PC-9 (cell line): ENCODE data around the gene FUT8. TPM values are rescaled to one million over a fixed set of nuclear protein-coding genes. Genes with fewer than 3 reads are reported as not detected.

Experiments used
- BruUV-seq: library from RNA; stranded (reverse); fragments of 400-500 nt; replicated peaks from 2 replicates; lab custom pipeline; 2021; lab: Mats Ljungman, UMichigan
- CTCF ChIA-PET: fragments of 300-600 bp; sonication (Branson Sonifier 250); formaldehyde crosslinking; loops from one replicate; lab custom pipeline; 2022; ENCODE audit warnings: antibody characterized with exemption; lab: Charles Lee
- POLR2A ChIA-PET: fragments of 300-600 bp; sonication (Branson Sonifier 250); formaldehyde crosslinking; loops from one replicate; lab custom pipeline; 2022; ENCODE audit warnings: antibody characterized with exemption; ENCODE audit not compliant: unreplicated experiment; lab: Charles Lee
- DNase-seq, 2 experiments: peaks; one replicate each; pipeline versions ENCODE4 v3.0.0 to v3.0.0-alpha.2; 2015 to 2022; ENCODE audit warnings: mixed read lengths in 1 of 2
- H2AFZ ChIP-seq: fragments of 200-600 bp; sonication (generic); 2 replicates; pipeline ENCODE4 v1.8.1; 2017; ENCODE audit warnings: antibody characterized with exemption
- H3F3A ChIP-seq: fragments of 200-600 bp; sonication (generic); 2 replicates; pipeline ENCODE4 v1.8.1; 2017; ENCODE audit warnings: antibody characterized with exemption, mild to moderate bottlenecking, low read depth; ENCODE audit not compliant: insufficient read depth
- H3K27ac ChIP-seq: fragments of 200-600 bp; sonication (generic); 2 replicates; pipeline ENCODE4 v1.6.1; 2016; ENCODE audit warnings: mixed run types
- H3K27me3 ChIP-seq: fragments of 200-600 bp; sonication (generic); 2 replicates; pipeline ENCODE4 v1.6.1; 2016; ENCODE audit warnings: low read depth, mixed run types; ENCODE audit not compliant: insufficient read depth
- H3K36me3 ChIP-seq: fragments of 200-600 bp; sonication (generic); 2 replicates; pipeline ENCODE4 v1.6.1; 2016; ENCODE audit warnings: low read depth, mixed run types
- H3K4me1 ChIP-seq: fragments of 200-600 bp; sonication (generic); replicated peaks from 2 replicates; pipeline ENCODE4 v1.6.1; 2016; ENCODE audit warnings: mixed run types; ENCODE audit not compliant: insufficient read depth
- H3K4me2 ChIP-seq: fragments of 200-600 bp; sonication (generic); 2 replicates; pipeline ENCODE4 v1.6.1; 2017; ENCODE audit warnings: mixed run types
- H3K4me3 ChIP-seq: fragments of 200-600 bp; sonication (generic); 2 replicates; pipeline ENCODE4 v1.6.1; 2016; ENCODE audit warnings: mixed run types
- H3K79me2 ChIP-seq: fragments of 200-600 bp; sonication (generic); 2 replicates; pipeline ENCODE4 v1.6.1; 2017; ENCODE audit warnings: low read depth, mixed run types
- H3K9me2 ChIP-seq: fragments of 200-600 bp; sonication (generic); 2 replicates; pipeline ENCODE4 v1.8.1; 2017; ENCODE audit warnings: mild to moderate bottlenecking; ENCODE audit not compliant: insufficient read depth
- H3K9me3 ChIP-seq: fragments of 200-600 bp; sonication (generic); 2 replicates; pipeline ENCODE4 v1.8.1; 2016; ENCODE audit warnings: low read depth; ENCODE audit not compliant: insufficient read depth
- H4K20me1 ChIP-seq: fragments of 200-600 bp; sonication (generic); 2 replicates; pipeline ENCODE4 v1.8.1; 2017; ENCODE audit not compliant: insufficient read depth
- CTCF ChIP-seq: fragments of 200-600 bp; sonication (generic); conservative IDR thresholded peaks from 2 replicates; pipeline ENCODE4 v1.6.1; 2017; ENCODE audit warnings: mixed run types, antibody characterized with exemption, mild to moderate bottlenecking, moderate library complexity
- EZH2 ChIP-seq: fragments of 200-600 bp; sonication (generic); IDR thresholded peaks from 2 replicates; pipeline ENCODE4 v1.8.0; 2017; ENCODE audit warnings: antibody characterized with exemption, low read depth
- intact Hi-C: fragments of 100-400 bp; cut with micrococcal nuclease; formaldehyde crosslinking; loops from one replicate; pipeline ENCODE4 v1.10.0; 2022; ENCODE audit not compliant: unreplicated experiment
- total RNA-seq: library from RNA; stranded (reverse); gene quantifications from 2 replicates; pipeline ENCODE4 v1.2.3, GENCODE V29; 2021

FUT8 gene
- total RNA-seq, 1 experiment from 2014 or later = 134 TPM

GRCh38 chr14:65622703-65623102 lies 210.2 kb downstream of the FUT8 start:
- Histone ChIP-seq H3K27ac (no peak overlapping the region), H3K9me2 (no peaks in the 10 kb centered on the region), H3K27me3 (no peaks in the 10 kb centered on the region), H4K20me1 (peaks cover 10% of the 10 kb centered on the region; the same call in 1 of the 2 replicates), H3K36me3 (0 out of 2 replicates have a peak, but pooled peaks cover 6% of the 10 kb centered on the region), H3K4me3 (no peak overlapping the region), H3K4me2 (no peak overlapping the region), H2AFZ (no peak overlapping the region), H3K4me1 (no peaks in the 10 kb centered on the region), H3K9me3 (no peaks in the 10 kb centered on the region), H3K79me2 (peaks cover 23% of the 10 kb centered on the region), H3F3A (peaks cover 36% of the 10 kb centered on the region; the same call in 1 of the 2 replicates)
- intact Hi-C loops = no loop called here
- no peak for DNase-seq
- ChIA-PET CTCF (interaction anchor here (0.6 kb wide), 3 partner anchors 219 to 1098 kb away, joined by 3 to 4 read pairs (median 3); no protein-coding TSS in a partner anchor), POLR2A (no interaction called here)
- TF ChIP-seq EZH2 (no peak), CTCF (no peak)
- BruUV-seq = no TSS peak

- no peaks in the 10 kb centered on the region for H3K4me1 ChIP-seq
- ChIA-PET CTCF (no interaction called here), POLR2A (no interaction called here)
- TF ChIP-seq CTCF (no peak), EZH2 (no peak)
- no peak overlapping the region for H3K27ac ChIP-seq
- H3K9me2 ChIP-seq = no peaks in the 10 kb centered on the region
- BruUV-seq = no TSS peak
- H2AFZ ChIP-seq = no peak overlapping the region
- intact Hi-C loops = no loop called here
- peaks cover 10% of the 10 kb centered on the region; the same call in 1 of the 2 replicates for H4K20me1 ChIP-seq
- H3K27me3 ChIP-seq = no peaks in the 10 kb centered on the region
- DNase-seq = no peak
- H3K4me3 ChIP-seq = no peak overlapping the region
- H3K9me3 ChIP-seq = no peaks in the 10 kb centered on the region
- peaks cover 46% of the 10 kb centered on the region; the same call in 1 of the 2 replicates for H3F3A ChIP-seq
- 0 out of 2 replicates have a peak, but pooled peaks cover 6% of the 10 kb centered on the region for H3K36me3 ChIP-seq
- H3K79me2 ChIP-seq = peaks cover 29% of the 10 kb centered on the region
- no peak overlapping the region for H3K4me2 ChIP-seq
Observed at GRCh38 chr14:65623759-65624158, 211.2 kb downstream of the FUT8 start.

- peaks cover 6% of the 10 kb centered on the region; the same call in 1 of the 2 replicates for H4K20me1 ChIP-seq
- H3K27ac ChIP-seq = no peak overlapping the region
- no peaks in the 10 kb centered on the region for H3K27me3 ChIP-seq
- no peak overlapping the region for H3K4me3 ChIP-seq
- H3K36me3 ChIP-seq = peaks cover 13% of the 10 kb centered on the region; the same call in 1 of the 2 replicates
- no TSS peak for BruUV-seq
- H3K9me2 ChIP-seq = no peaks in the 10 kb centered on the region
- H3F3A ChIP-seq = peaks cover 48% of the 10 kb centered on the region; the same call in 1 of the 2 replicates
- ChIA-PET CTCF (no interaction called here), POLR2A (no interaction called here)
- TF ChIP-seq EZH2 = no peak
- no peak for TF ChIP-seq CTCF
- H3K79me2 ChIP-seq = peaks cover 22% of the 10 kb centered on the region
- intact Hi-C loops = no loop called here
- no peak overlapping the region for H2AFZ ChIP-seq
- no peaks in the 10 kb centered on the region for H3K4me1 ChIP-seq
- no peaks in the 10 kb centered on the region for H3K9me3 ChIP-seq
- H3K4me2 ChIP-seq = no peak overlapping the region
- no peak for DNase-seq
Observed at GRCh38 chr14:65627315-65627714, 214.8 kb downstream of the FUT8 start.
